HL-60 (cell line): Measurements from ENCODE around the gene BSND.

Source experiments
- CTCF ChIP-seq: IDR thresholded peaks from one replicate; pipeline ENCODE4 v1.5.1; 2011; ENCODE audit warnings: low read length, control low read depth, inconsistent platforms; ENCODE audit not compliant: insufficient read depth
- GABPA ChIP-seq: IDR thresholded peaks from 2 replicates; pipeline ENCODE4 v1.6.1; 2012; ENCODE audit warnings: low read depth
- POLR2AphosphoS5 ChIP-seq: IDR thresholded peaks from 2 replicates; pipeline ENCODE4 v1.6.1; 2012; ENCODE audit warnings: low read depth

- TF ChIP-seq CTCF (no peak), GABPA (no peak), POLR2AphosphoS5 (no peak)
These were observed 2.6 kb downstream of the BSND start for GRCh38 chr1:55001311-55001710.
